ENCODE measurements around the gene COMT.

The COMT gene

GRCh38 chr22:19957445-19957844, 15.9 kb downstream of the COMT start:
- no peak for DNase-seq (ENCODE audit: low spot score)

GRCh38 chr22:19958083-19959042, 16.8 kb downstream of the COMT start:
- FAIRE-seq, result no peak

More at GRCh38 chr22:19957445-19957844, 15.9 kb downstream of the COMT start:
- no peak for FAIRE-seq

GRCh38 chr22:19959043-19959586, 17.5 kb downstream of the COMT start:
- no peak for FAIRE-seq
- no peak for DNase-seq (ENCODE audit: low spot score)

More at GRCh38 chr22:19958083-19959042, 16.8 kb downstream of the COMT start:
- DNase-seq (ENCODE audit: low spot score), result no peak

GRCh38 chr22:19959587-19960490, 18.3 kb downstream of the COMT start:
- FAIRE-seq (no peak), DNase-seq (ENCODE audit: low spot score) (no peak)

GRCh38 chr22:19960491-19961200, 19.1 kb downstream of the COMT start:
- FAIRE-seq (no peak), DNase-seq (ENCODE audit: low spot score) (no peak)

- DNase-seq (ENCODE audit: low spot score) (no peak), FAIRE-seq (no peak)
Observed at GRCh38 chr22:19961201-19961580, 19.6 kb downstream of the COMT start.

- DNase-seq (ENCODE audit: low spot score) (no peak), FAIRE-seq (no peak)
Observed at GRCh38 chr22:19961868-19962245, 20.3 kb downstream of the COMT start.

GRCh38 chr22:19962246-19962908, 20.8 kb downstream of the COMT start:
- DNase-seq (ENCODE audit: low spot score), result peak; percentile 42
- FAIRE-seq, result no peak

GRCh38 chr22:19962909-19963806, 21.6 kb downstream of the COMT start:
- FAIRE-seq (no peak), DNase-seq (ENCODE audit: low spot score) (no peak)

GRCh38 chr22:19963863-19964642, 22.5 kb downstream of the COMT start:
- no peak for DNase-seq (ENCODE audit: low spot score)
- no peak for FAIRE-seq

GRCh38 chr22:19964701-19965386, 23.3 kb downstream of the COMT start:
- no peak for FAIRE-seq
- no peak for DNase-seq (ENCODE audit: low spot score)

GRCh38 chr22:19965771-19966709, 24.5 kb downstream of the COMT start:
- FAIRE-seq, result no peak
- no peak for DNase-seq (ENCODE audit: low spot score)

GRCh38 chr22:19966908-19967750, 25.6 kb downstream of the COMT start:
- DNase-seq (ENCODE audit: low spot score) (no peak), FAIRE-seq (no peak)

GRCh38 chr22:19967850-19968449, 26.4 kb downstream of the COMT start:
- no peak for DNase-seq (ENCODE audit: low spot score)

GRCh38 chr22:19968450-19968891, 26.9 kb downstream of the COMT start:
- FAIRE-seq (no peak), DNase-seq (ENCODE audit: low spot score) (no peak)

More at GRCh38 chr22:19967850-19968449, 26.4 kb downstream of the COMT start:
- FAIRE-seq, result no peak
